Fibroblast of gingiva (primary cell): Measurements from ENCODE around the gene RASAL1.
"Not testable (repeated sequence)": the region's sequence is repeated elsewhere in the genome, so short reads cannot be mapped to it uniquely, and the experiment has no call there.

Experiments used
- DNase-seq: peaks from one replicate; pipeline ENCODE4 v3.0.0-alpha.2; 2011; ENCODE audit warnings: low read depth

Gene RASAL1

DNA sequence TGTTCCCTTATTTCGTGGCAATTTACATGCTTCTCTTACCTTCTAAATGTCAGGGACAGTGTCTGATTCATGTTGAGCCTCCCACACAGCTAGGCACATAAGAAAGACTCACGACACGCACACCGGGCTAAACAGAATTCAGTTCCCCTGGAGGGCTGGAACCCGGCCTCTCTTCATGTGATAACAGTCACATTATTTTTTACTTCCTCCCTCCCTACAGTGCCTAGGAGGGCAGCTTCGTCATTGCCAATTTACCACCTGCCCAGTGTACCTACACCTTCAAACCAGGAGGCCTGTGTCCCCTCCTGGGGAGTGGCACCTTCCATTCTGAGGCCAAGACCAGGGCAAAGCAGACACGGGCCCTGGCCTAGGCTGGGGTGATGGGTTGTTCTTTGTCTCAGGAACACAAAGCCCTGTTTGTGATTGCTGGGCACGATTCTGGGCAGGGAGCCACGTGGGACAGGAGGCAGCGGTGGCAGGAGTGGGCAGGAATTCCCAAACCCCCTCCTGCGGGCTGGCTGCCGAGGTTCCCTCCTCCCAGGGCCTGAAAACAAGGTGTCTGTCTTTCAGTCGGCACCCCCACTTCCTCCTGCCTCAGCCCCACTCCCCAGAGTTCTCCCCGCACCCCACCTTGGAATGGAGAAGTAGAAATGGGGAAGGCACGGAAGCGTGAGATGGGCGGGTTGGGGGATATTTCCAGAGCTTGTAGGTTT is 6.8 kb upstream of the RASAL1 start:
- no peak for DNase-seq

DNA sequence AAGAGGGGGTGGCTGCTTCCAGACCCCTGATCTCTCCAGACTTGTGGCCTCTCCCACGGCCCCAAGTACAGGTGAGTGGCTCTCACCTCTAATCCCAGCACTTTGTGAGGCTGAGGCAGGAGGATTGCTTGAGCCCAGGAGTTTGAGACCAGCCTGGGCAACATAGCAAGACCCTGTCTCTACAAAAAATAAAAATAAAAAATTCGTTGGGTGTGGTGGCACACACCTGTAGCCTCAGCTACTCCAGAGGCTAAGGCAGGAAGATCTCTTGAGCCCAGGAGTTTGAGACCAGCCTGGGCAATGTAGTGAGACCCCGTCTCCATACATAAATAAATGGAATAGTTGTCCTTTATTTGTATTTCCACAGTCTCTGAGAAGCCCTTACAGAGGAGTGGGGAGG is 6.2 kb upstream of the RASAL1 start:
- DNase-seq: not testable (repeated sequence)

DNA sequence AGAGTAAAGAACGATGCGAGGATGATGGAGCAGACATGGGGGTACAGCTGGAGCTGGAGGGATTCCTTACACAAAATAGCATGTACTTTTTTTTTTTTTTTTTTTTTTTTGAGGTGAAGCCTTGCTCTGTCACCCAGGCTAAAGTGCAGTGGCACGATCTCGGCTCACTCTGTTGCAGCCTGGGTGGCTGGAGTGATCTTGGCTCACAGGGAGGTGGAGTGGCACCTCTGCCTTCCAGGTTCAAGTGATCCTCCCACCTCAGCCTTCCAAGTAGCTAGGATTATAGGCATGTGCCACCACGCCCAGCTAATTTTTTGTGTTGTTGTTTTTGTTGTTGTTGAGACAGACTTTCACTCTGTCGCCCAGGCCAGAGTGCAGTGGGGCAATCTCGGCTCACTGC is 5.1 kb upstream of the RASAL1 start:
- no peak for DNase-seq

DNA sequence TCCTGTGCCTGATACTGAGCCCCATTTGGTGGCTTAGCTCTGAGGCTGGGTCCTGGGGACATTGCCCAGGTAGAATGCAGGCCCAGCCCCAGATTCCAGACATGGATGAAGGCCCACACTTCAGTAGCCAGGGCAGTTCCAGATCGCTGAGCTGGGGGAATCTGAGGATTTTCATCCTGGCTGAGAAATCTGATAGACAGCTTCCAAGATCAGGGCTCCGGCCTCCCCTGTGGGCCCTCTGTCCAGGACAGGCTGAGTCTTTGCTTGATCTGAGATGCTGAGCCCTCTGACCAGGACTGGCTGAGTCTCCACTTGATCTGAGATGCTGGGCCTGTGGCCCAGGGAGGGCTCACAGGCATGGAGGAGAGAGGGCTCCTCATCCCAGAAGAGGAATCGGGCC is 3.3 kb upstream of the RASAL1 start:
- no peak for DNase-seq

DNA sequence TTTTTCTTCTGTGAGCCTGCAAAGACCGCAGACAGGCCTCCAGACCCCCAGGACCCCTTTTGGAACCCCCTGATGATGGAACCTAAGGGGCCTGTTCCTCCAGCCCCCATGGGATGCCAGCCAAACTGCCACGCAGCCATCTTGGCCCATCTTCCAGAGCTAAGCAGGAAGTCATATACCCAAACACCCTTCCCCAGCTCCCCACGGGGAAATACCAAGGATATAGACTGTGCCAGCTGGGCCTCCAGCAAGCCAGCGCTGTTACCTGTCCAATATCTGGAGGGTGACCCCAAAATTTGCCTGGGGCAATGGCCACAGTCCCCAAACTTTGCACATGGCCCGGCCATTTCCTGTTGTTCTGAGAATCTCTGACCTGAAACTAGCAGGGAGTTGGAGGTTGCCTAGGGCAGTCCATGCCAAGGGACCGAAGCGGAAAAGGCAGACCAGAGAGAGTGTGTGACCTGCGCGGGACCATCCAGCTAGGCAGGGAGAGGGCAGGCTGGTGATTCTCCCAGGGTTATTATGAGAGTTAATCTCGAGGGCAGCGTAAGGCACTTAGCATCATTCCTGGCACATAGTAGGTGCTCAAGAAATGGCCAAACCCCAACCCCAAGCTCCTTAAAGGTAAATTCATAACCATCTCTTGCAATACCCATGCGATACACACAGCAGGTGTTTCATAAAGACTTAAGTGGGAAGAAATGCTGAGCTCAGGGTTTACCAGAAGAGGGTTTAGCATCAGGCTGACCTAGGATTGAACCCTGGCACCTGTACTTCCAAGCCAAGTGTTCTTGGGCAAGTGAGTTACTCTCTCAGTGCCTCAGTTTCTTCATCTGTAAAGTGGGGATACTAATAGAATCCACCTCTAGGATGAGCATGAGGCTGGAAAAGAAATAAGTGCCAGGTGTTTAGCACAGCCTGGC is 2.6 kb upstream of the RASAL1 start:
- no peak for DNase-seq

DNA sequence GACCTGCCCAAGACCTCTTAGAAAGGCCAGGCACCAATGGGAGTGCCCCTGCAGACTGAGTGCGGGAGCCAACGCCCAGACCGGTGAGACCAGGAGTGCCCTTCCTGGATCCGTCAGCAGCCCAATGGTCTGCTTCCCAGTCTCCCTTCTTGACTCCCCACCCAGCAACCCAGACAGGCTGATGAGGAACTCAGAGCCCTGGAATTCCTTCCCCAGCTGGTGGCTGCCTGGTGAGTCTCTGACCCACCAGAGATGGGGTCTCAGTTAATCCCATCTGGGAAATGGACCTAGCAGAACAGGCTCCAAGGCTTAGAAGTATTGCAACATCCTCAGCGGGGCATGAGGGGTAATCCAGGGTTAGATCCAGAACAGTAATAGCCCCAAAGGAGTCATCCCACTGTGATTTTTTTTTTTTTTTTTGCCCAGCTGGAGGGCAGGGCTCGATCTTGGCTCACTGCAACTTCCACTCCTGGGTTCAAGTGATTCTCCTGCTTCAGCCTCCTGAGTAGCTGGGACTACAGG is 1.5 kb upstream of the RASAL1 start:
- no peak for DNase-seq

DNA sequence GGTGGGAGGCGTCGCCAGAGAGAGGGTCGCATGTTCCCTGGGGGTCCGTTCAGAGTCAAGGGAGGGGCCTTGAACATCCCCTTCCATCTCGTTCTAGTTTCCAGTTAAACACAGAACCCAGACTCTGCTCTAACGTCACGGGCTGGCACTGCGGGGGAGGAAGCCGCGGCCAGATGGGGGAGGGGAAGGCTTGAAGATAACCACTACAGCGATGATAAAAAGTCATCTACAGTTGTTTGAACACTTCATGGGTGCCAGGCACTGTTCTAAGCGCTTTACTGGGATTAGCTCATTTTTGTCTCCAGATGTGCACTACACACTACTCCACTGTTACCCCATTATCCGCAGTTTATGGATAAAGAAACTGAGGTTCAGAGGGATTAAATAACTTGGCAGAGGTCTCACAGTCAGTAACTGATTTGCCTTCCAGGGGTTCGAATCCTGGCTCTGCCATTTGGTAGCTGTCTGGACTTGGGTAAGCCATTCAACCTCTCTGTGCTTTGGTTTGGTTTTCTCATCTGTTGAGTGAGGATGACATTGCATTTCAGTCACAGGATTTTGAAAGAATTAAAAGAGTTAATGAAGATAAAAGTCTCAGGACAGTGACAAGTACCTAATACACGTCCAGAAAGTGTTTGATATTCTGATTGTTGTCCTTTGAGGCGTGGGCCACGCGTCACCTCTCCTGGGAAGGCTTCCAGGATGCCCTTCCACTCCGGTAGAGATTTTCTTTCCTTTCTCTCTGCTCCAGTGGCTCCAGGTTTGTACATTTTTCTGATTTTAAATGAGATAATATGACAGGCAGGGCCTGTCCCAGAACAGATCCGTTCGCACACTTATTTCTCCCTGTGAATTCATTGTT is 798 bp upstream of the RASAL1 start:
- no peak for DNase-seq

DNA sequence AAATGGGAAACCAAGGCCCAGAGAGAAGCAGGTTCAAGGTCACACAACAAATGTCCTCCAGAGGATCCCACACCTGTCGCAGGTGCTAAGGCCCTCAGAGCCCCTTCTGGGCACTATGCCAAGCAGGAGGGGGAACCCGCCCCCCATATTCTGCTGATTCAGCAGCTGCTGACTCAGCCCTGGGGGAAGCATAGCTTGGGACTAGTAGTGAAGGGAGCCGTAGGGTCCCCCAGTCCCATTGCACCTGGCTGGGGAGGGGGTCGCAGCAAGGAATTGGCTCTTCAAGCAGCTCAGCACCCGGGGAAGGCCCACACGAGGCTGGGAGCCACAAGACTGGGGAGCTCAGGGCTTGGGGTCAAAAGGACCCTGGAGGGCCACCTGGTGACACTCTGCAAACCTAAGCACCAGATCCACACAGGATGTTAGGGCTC is 1.0 kb downstream of the RASAL1 start:
- DNase-seq: no peak

DNA sequence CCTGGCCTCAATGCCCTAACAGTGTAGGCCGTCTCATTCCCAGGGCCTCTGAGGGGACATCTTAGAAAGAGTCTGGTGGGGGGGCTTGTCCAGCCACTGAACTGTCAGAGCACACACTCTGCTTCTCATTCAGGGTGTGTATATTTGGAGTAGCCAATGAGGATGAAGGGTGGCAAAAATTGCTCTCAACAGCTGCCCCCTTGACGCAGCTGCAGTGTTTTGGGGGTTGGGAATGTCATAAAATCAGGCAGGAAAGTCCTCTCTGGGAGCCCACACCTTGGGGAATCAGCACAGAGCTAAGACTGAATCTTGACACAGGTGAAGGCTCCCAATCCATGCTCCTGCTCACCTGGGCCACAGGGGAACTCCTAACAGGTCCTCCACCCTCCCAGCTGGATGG is 1.5 kb downstream of the RASAL1 start:
- DNase-seq: no peak

DNA sequence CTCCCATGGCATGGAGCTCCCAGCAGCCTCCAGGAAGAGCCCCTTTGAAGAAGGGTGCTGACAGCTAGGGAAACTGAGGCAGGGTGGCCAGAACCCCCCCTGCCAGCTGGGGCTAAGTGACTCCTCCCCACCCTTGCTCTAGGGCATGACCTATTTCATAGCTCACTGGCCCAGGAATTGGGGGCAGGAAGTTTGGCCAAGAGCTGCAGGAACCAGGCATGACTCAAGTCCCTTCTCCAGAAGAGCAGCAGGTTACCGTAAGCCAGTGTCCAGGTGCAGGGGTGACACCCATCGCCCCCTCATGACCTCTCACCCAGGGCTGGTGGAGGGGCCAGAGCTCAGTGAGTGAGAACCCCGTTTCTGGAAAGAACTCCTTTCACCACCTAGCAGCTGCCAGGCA is 1.9 kb downstream of the RASAL1 start:
- DNase-seq: no peak

DNA sequence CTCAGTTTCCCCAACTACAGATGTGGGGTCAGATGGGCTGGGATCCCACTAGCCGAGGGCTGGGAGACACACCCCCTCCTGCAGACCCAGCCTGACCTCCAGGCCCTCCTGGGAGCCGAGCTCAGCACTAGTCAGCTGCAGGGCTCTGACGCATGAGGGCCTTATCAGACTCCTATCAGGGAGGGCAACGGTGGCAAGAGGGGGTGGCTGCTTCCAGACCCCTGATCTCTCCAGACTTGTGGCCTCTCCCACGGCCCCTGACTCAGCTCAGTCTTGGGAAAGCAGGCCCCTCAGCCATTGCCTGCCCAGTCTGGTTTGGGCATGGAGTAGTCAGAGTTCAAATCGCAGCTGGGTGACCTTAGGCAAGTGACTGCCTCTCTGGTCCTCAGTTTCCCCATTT is 2.5 kb downstream of the RASAL1 start:
- no peak for DNase-seq

DNA sequence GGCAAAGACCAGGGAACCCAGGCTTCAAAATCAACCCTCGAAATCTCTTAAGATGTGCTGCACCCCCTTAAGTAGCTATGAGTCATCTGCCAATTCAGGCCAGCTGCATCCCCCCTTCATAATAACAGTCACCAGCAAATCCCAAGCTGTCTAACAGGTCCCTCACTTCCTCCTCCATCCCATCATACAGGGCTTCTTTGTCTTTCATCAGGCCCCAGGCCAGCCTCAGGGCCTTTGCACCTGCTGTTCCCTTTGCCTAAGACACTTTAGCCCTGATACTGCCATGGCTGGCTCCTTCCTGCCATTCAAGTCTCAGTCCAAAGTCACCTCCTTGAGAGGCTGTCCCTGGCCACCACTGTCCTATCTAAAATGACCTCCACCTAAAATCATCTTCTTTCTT is 4.0 kb downstream of the RASAL1 start:
- DNase-seq: no peak

DNA sequence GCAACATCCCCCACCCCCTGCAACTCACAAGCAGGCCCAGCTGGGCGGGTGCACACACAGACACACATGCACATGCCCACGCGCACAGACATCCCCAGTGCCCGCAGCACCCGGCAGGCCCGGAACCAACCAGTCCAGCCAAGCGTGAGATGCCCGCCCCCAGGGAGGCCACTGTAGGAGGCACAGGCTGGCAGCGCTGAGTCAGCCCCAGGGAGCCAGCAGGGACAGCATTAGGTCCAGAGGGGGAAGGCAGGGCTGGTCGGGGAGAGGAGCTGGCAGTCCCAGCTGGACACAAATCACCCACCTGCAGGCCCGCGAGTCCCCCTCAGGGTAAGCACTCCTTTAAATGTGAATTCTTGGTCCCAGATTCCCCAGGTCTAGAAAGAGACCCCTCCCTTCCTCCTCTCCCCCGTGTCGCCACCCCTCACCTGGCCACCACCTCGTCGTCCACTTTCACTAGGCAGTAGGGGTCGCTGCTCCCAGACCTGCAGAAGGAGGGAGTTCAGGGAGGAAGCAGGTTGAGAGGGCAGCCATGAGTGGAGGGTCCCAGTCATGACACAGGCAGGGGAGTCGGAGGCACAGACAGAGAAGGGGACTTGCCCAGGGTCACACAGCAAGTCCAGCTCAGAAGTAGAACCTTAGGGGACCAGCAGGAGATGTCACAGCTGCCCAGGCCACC is 5.0 kb downstream of the RASAL1 start:
- no peak for DNase-seq

DNA sequence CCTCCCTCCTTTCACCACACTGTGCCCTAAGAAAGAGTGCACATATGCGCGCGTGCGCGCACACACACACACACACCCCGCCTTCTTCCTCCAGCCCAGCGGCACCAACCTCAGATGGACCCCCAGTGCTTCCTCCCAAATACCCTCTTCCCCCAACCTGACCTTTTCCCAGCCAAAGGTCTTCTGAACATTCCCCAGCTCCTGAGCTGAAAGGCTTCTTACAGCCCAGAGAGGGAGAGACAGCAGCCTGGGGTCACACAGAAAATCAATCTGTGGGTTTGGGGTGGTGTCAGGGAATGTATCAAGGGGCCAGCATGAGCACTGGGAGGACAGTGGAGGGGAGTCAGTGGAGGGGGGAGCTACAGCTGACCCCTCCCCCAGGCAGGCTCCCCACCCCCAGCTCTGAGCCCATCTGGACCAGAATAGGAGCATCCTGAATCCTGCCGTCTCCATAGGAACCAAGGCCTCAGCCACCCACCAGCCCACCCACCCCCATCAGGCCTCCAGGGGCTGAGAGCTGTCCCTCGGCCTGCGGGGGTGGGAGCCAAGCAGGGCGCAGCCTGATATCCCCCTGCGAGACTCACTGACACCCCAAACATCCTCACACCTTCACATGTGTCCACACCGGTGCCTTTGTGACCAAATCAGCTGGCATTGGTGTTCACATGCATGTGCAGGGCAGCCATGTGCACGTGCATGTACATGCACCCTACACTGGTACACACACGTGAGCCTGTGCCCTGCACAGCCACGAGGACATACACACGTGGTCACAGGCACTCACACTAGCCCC is 5.7 kb downstream of the RASAL1 start:
- DNase-seq: no peak

DNA sequence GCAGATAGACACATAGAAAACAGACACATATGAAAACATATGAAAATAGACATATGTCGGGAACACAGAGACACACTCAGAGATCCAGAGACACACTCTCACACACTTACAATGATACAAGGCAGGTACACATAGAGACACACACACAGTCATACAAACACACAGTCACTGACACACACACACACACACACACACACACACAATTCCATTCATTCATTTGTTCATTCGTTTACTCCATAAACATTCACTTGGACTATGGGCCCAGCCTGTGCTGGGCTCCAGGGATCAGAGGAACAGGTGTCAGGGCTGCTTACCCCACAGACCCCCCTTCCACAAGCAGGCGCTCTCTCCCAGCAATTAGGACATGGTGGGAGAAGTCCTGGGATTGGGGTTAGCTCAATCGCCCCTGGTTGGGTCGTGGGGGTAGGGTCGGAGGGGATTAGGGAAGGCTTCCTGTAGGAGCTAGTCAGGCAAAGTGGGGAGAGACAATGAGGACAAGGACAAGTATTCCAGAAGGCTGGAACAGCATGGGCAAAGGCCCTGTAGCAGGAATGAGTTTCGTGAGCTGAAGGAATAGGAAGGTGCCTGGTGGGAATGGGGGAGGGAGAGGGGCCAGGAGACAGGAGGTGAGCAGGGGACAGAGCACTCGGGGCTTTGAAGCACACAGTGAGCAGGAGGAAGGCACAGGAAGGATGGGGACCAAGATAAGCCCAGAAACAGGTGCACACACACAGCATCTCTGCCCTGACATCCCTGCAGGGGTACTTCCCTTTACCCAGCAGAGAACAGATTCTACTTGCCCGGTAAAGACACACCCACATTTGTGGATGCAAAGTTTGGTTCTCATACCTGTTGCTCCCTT is 6.5 kb downstream of the RASAL1 start:
- DNase-seq: no peak

DNA sequence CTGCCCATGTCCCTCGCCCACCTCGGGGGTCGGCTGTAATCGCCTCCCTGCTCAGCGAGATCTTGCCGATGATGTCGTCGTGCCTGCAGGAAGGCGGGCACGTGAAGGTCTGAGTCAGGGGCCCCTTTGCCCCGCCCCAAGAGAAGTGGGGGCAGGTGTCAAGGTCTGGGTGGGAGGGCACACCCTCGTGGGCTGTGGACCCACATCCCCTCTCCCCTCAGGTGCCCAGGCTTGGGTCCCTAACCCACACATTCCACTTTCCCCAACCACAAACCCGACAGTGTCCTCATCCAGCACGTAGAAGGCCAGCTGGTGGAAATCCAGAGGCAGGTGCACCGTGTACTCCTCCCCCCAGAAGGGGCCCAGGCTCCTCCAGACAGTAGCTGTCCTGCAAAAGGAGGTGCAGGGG is 7.8 kb downstream of the RASAL1 start:
- no peak for DNase-seq

DNA sequence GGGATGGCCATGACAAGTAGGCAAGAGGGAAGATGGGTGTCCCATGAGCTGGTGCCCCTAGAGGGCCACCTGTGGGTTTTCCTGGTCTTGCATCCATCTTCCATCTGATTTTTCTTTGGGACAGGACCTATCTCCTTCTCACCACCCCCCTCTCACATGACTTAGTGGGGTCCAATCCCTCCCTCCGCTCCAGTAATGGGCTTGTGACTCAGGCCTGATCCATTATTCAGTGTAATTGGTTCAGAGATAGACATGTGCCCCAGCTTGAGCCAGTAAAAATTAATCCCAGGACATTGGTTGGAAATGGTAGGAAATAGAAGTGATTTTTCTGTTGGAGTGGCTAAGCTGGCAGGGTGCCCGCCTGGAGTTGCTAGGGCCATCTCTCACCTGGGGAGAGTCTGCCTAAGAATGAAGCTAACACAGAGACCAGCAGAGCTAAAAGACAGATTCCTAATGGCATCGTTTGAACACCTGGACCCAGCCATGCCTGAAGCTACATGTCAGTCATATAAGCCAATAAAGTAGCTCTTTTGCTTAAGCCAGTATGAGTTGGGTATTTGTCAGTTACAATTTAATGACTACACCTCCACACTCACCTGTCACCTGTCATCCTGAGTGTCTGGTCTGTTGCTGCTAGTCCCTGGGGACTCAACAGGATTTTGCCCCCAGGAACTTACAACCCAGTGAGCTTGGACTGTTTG is 14.7 kb downstream of the RASAL1 start:
- no peak for DNase-seq

DNA sequence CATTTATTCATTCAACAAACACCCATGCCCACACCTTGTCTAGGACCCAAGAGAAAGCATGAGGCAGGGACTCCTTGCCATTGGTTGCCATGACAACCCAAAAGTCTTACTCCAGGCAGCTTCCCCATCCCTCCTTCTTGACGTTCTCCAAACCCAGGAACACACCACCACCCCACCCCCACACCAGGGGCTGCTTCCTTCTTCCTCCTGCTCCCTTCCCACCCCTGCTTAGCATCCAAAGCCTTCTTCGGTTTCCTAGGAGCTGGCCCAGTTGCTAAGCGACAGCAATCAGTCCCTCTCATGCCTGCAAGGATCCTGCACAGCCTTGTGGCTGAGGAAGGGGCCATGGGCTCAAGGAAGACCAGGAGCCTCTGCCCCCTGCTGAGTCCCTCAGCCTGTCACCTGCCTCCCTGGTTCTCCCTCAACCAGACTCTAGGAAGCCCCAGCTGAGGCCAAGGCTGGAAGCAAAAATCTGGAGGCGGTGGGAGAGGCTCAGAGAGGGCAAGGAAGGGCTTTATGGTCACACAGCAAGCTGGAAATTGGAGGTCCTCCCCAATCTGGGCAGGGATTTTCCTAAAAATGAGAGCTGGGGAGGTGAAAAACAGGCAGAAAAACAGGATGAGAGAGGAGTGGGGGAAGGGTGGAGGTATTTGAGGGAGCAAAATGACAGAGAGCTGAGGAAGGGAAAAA is 15.4 kb downstream of the RASAL1 start:
- DNase-seq: no peak

DNA sequence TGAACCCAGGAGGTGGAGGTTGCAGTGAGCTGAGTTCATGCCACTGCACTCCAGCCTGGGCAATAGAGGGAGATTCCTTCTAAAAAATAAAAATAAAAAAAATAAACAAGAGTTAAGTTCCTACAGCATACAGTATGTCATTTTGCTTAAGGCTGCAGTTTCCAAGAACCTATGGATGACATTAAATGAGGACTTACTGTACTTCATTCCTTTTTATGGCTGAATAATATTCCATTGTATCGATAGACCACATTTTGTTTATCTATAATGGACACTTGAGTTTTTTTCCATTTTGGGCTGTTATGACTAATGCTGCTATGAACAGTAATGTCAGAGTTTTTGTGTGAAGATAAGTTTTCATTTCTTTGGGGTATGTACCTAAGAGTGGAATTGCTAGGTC is 17.4 kb downstream of the RASAL1 start:
- DNase-seq: no peak
